ENCODE data around the gene LARGE1.

The LARGE1 gene

GRCh38 chr22:33735978-33736377, 184.3 kb downstream of the LARGE1 start:
- H2AFZ ChIP-seq (ENCODE audit: insufficient read depth, low read length, poor library complexity): no peak overlapping the region
- H3K27ac ChIP-seq (ENCODE audit: low read depth, low read length): no peak overlapping the region
- H3K79me1 ChIP-seq (ENCODE audit: low read length): no peaks in the 10 kb centered on the region
- H3K4me2 ChIP-seq (ENCODE audit: low read length): no peak overlapping the region
- DNase-seq: no peak
- H2BK12ac ChIP-seq (ENCODE audit: low read length): no peak overlapping the region
- no peak overlapping the region for H4K12ac ChIP-seq (ENCODE audit: low read depth, low read length)
- H4K8ac ChIP-seq (ENCODE audit: low read depth, low read length): no peak overlapping the region
- H3K36me3 ChIP-seq (ENCODE audit: control insufficient read depth in 1 of 2, insufficient read depth in 2 of 2, low read length in 2 of 2): no peaks in the 10 kb centered on the region
- H3K4ac ChIP-seq (ENCODE audit: low read depth, low read length): no peak overlapping the region
- no CpG with 5 or more reads among the region's 4 CpGs for WGBS (ENCODE audit: extremely low coverage, insufficient coverage, insufficient read length)
- H3K23ac ChIP-seq (ENCODE audit: low read length): no peak overlapping the region
- no peak overlapping the region for H2BK120ac ChIP-seq (ENCODE audit: insufficient read depth, low read length, poor library complexity)
- no peak overlapping the region for H4K91ac ChIP-seq (ENCODE audit: low read depth, low read length)
- no peaks in the 10 kb centered on the region for H3K79me2 ChIP-seq (ENCODE audit: control insufficient read depth, insufficient read depth, low read length, poor library complexity)
- H3K4me1 ChIP-seq (ENCODE audit: control insufficient read depth in 1 of 2, insufficient read depth in 2 of 2, low read length in 2 of 2): no peaks in the 10 kb centered on the region
- H3K9me3 ChIP-seq (ENCODE audit: insufficient read depth, low read depth, low read length): peaks cover 2% of the 10 kb centered on the region
- H3K9ac ChIP-seq (ENCODE audit: low read length): no peak overlapping the region
- no peak overlapping the region for H2AK5ac ChIP-seq (ENCODE audit: low read length)
- no peak overlapping the region for H3K18ac ChIP-seq (ENCODE audit: low read length)
- no peaks in the 10 kb centered on the region for H3K27me3 ChIP-seq (ENCODE audit: insufficient read depth, low read length)
- H3K14ac ChIP-seq (ENCODE audit: low read length): no peak overlapping the region
- no peak overlapping the region for H2BK5ac ChIP-seq (ENCODE audit: low read depth, low read length, poor library complexity)
- H3K4me3 ChIP-seq (ENCODE audit: low read depth, low read length): no peak overlapping the region

GRCh38 chr22:33728847-33729246, 191.4 kb downstream of the LARGE1 start:
- no peak overlapping the region for H3K23ac ChIP-seq (ENCODE audit: low read length)
- H2BK120ac ChIP-seq (ENCODE audit: insufficient read depth, low read length, poor library complexity): no peak overlapping the region
- no peak overlapping the region for H2BK5ac ChIP-seq (ENCODE audit: low read depth, low read length, poor library complexity)
- no peak overlapping the region for H2AK5ac ChIP-seq (ENCODE audit: low read length)
- H3K27ac ChIP-seq (ENCODE audit: low read depth, low read length): no peak overlapping the region
- H3K4me3 ChIP-seq (ENCODE audit: low read depth, low read length): no peak overlapping the region
- H3K79me1 ChIP-seq (ENCODE audit: low read length): no peaks in the 10 kb centered on the region
- H3K14ac ChIP-seq (ENCODE audit: low read length): no peak overlapping the region
- H4K8ac ChIP-seq (ENCODE audit: low read depth, low read length): no peak overlapping the region
- H3K9ac ChIP-seq (ENCODE audit: low read length): no peak overlapping the region
- H3K36me3 ChIP-seq (ENCODE audit: control insufficient read depth in 1 of 2, insufficient read depth in 2 of 2, low read length in 2 of 2): no peaks in the 10 kb centered on the region
- H3K9me3 ChIP-seq (ENCODE audit: insufficient read depth, low read depth, low read length): peaks cover 2% of the 10 kb centered on the region
- no peak overlapping the region for H3K18ac ChIP-seq (ENCODE audit: low read length)
- WGBS (ENCODE audit: extremely low coverage, insufficient coverage, insufficient read length): no CpG with 5 or more reads among the region's 2 CpGs
- H2BK12ac ChIP-seq (ENCODE audit: low read length): no peak overlapping the region
- no peak overlapping the region for H4K12ac ChIP-seq (ENCODE audit: low read depth, low read length)
- no peaks in the 10 kb centered on the region for H3K79me2 ChIP-seq (ENCODE audit: control insufficient read depth, insufficient read depth, low read length, poor library complexity)
- no peak overlapping the region for H3K4ac ChIP-seq (ENCODE audit: low read depth, low read length)
- no peaks in the 10 kb centered on the region for H3K27me3 ChIP-seq (ENCODE audit: insufficient read depth, low read length)
- H3K4me1 ChIP-seq (ENCODE audit: control insufficient read depth in 1 of 2, insufficient read depth in 2 of 2, low read length in 2 of 2): peaks cover 0 to 4% of the 10 kb centered on the region in 2 experiments
- H4K91ac ChIP-seq (ENCODE audit: low read depth, low read length): no peak overlapping the region
- H3K4me2 ChIP-seq (ENCODE audit: low read length): no peak overlapping the region
- no peak for DNase-seq
- no peak overlapping the region for H2AFZ ChIP-seq (ENCODE audit: insufficient read depth, low read length, poor library complexity)

- WGBS (ENCODE audit: extremely low coverage, insufficient coverage, insufficient read length): no CpG with 5 or more reads among the region's 3 CpGs
- Histone ChIP-seq H3K23ac (ENCODE audit: low read length) (no peak overlapping the region), H4K91ac (ENCODE audit: low read depth, low read length) (no peak overlapping the region), H3K18ac (ENCODE audit: low read length) (no peak overlapping the region), H2AK5ac (ENCODE audit: low read length) (no peak overlapping the region), H4K12ac (ENCODE audit: low read depth, low read length) (no peak overlapping the region), H3K9ac (ENCODE audit: low read length) (no peak overlapping the region), H3K27me3 (ENCODE audit: insufficient read depth, low read length) (no peaks in the 10 kb centered on the region), H3K4me1 (ENCODE audit: control insufficient read depth in 1 of 2, insufficient read depth in 2 of 2, low read length in 2 of 2) (peaks cover 0 to 8% of the 10 kb centered on the region in 2 experiments), H2BK12ac (ENCODE audit: low read length) (no peak overlapping the region), H3K14ac (ENCODE audit: low read length) (no peak overlapping the region), H3K36me3 (ENCODE audit: control insufficient read depth in 1 of 2, insufficient read depth in 2 of 2, low read length in 2 of 2) (no peaks in the 10 kb centered on the region), H2BK5ac (ENCODE audit: low read depth, low read length, poor library complexity) (no peak overlapping the region), H3K4me2 (ENCODE audit: low read length) (no peak overlapping the region), H3K27ac (ENCODE audit: low read depth, low read length) (no peak overlapping the region), H2AFZ (ENCODE audit: insufficient read depth, low read length, poor library complexity) (no peak overlapping the region), H2BK120ac (ENCODE audit: insufficient read depth, low read length, poor library complexity) (no peak overlapping the region), H3K9me3 (ENCODE audit: insufficient read depth, low read depth, low read length) (peaks cover 2% of the 10 kb centered on the region), H3K4ac (ENCODE audit: low read depth, low read length) (no peak overlapping the region), H4K8ac (ENCODE audit: low read depth, low read length) (no peak overlapping the region), H3K79me1 (ENCODE audit: low read length) (no peaks in the 10 kb centered on the region), H3K79me2 (ENCODE audit: control insufficient read depth, insufficient read depth, low read length, poor library complexity) (no peaks in the 10 kb centered on the region), H3K4me3 (ENCODE audit: low read depth, low read length) (no peak overlapping the region)
- DNase-seq: peak in 1 of 2 donors; percentile 2
Observed at GRCh38 chr22:33726294-33726734, 194.0 kb downstream of the LARGE1 start.

GRCh38 chr22:33723915-33724314, 196.4 kb downstream of the LARGE1 start:
- Histone ChIP-seq H4K12ac (ENCODE audit: low read depth, low read length) (no peak overlapping the region), H3K79me2 (ENCODE audit: control insufficient read depth, insufficient read depth, low read length, poor library complexity) (no peaks in the 10 kb centered on the region), H3K27ac (ENCODE audit: low read depth, low read length) (no peak overlapping the region), H2BK120ac (ENCODE audit: insufficient read depth, low read length, poor library complexity) (no peak overlapping the region), H3K18ac (ENCODE audit: low read length) (no peak overlapping the region), H3K4ac (ENCODE audit: low read depth, low read length) (no peak overlapping the region), H3K4me1 (ENCODE audit: control insufficient read depth in 1 of 2, insufficient read depth in 2 of 2, low read length in 2 of 2) (peaks cover 0 to 4% of the 10 kb centered on the region in 2 experiments), H2BK5ac (ENCODE audit: low read depth, low read length, poor library complexity) (no peak overlapping the region), H3K23ac (ENCODE audit: low read length) (no peak overlapping the region), H3K14ac (ENCODE audit: low read length) (no peak overlapping the region), H3K4me2 (ENCODE audit: low read length) (no peak overlapping the region), H3K9ac (ENCODE audit: low read length) (no peak overlapping the region), H2AFZ (ENCODE audit: insufficient read depth, low read length, poor library complexity) (no peak overlapping the region), H3K36me3 (ENCODE audit: control insufficient read depth in 1 of 2, insufficient read depth in 2 of 2, low read length in 2 of 2) (peaks cover 0 to 2% of the 10 kb centered on the region in 2 experiments), H3K79me1 (ENCODE audit: low read length) (no peaks in the 10 kb centered on the region), H3K27me3 (ENCODE audit: insufficient read depth, low read length) (no peaks in the 10 kb centered on the region), H2BK12ac (ENCODE audit: low read length) (no peak overlapping the region), H3K9me3 (ENCODE audit: insufficient read depth, low read depth, low read length) (peaks cover 2% of the 10 kb centered on the region), H3K4me3 (ENCODE audit: low read depth, low read length) (peak overlapping the region; percentile 20), H4K8ac (ENCODE audit: low read depth, low read length) (no peak overlapping the region), H2AK5ac (ENCODE audit: low read length) (no peak overlapping the region), H4K91ac (ENCODE audit: low read depth, low read length) (no peak overlapping the region)
- DNase-seq: no peak
- WGBS (ENCODE audit: extremely low coverage, insufficient coverage, insufficient read length): no CpG with 5 or more reads among the region's 11 CpGs
